GM18526 (cell line): Measurements from ENCODE around the gene NGF.

Source experiments
- POLR2A ChIP-seq: IDR thresholded peaks from 3 replicates; pipeline ENCODE4 v1.6.1; 2011; ENCODE audit not compliant: insufficient read length; ENCODE audit errors: extremely low read depth

NGF gene

DNA sequence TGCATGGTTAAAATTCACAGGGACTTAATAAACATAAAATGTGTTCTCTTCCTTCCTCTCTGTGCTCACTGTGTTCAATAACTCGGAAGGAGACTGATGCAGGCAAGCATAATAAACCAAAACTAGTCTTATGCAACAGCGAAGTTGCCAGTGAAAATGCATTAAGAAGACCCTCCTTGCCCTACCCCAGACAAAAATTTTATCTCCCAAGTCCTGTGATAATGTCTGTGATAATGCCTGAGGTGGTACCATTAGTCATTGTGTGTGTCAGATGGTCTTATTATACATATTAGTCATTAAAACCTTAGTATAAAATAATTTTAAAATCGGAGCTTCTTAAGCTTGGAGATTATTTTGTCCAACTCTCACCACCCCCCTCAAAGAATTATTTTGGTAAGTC, 97.8 kb downstream of the NGF start:
- TF ChIP-seq POLR2A: no peak

DNA sequence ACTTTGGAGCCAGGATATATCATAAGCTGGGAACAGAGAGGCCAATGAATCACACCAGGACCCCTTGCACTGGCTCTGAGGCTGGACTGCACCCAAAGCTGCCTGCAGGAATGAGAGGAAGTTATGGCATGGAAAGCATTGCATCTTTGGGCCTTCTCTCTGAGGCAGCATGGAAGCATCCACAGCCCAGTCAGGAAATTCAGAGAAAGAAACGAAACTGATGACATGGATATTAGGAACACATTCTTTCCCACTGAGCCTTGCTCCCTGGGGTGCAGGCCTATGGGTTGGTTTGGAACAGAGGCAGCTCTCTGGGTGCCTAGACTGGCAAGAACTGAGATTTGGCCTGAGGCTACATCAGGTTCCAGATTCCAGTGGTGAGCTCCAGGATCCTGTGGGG, 98.6 kb downstream of the NGF start:
- TF ChIP-seq POLR2A: no peak

DNA sequence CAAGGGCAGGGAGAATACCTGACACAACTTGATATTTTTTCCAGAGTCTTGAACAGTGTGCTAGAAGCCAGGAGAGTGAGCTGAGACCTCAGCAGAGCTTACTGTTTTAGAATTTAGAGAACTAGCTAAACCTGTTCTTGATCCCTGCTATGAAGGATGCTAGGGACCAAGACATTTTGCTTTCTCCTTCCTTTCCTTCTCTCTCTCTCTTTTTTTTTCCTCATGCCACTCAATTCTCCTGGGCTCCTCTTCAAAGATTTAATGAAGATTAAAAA, 99.0 kb downstream of the NGF start:
- TF ChIP-seq POLR2A: no peak

- TF ChIP-seq POLR2A: no peak
These were observed 99.5 kb downstream of the NGF start for GRCh38 chr1:115238336-115239147.

DNA sequence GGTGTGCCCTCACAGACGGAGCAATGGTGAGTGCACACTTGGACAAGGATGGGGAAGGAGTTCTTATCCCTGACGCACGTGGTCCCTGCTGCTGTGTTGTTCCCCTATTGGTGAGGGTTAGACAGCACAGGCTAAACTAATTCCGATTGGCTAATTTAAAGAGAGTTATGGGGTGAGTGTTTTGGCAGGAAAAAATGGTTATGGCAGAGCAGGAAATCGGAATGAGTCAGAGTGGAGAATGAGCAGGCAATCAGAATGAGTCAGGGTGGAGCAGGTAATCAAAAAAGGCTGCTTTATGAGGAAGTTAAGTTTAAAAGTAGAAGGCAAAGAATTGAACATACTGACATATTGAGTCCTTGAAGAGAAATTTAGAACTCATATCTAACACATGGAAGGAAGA, 100.5 kb downstream of the NGF start:
- no peak for TF ChIP-seq POLR2A

- TF ChIP-seq POLR2A: no peak
These were observed 101.0 kb downstream of the NGF start for GRCh38 chr1:115237023-115237422.
